Muscle of back (tissue), 11 donors: Measurements from ENCODE around the gene INO80C. TPM values are rescaled to one million over a fixed set of nuclear protein-coding genes. Genes with fewer than 3 reads are reported as not detected.

Source experiments
- DNase-seq, 3 donors: peaks; one replicate each; pipeline versions ENCODE4 v3.0.0 to v3.0.0-alpha.2; 2013
- polyA plus RNA-seq, 10 donors: library from polyadenylated mRNA; unstranded; fragments of 120-200 nt; gene quantifications; one replicate each; pipeline ENCODE4 v1.2.1, GENCODE V29; 2013; ENCODE audit not compliant: insufficient read length in 10 of 10

The INO80C gene
- polyA plus RNA-seq, 10 donors: 19.9 to 32.7 (median 25.1) TPM

DNA sequence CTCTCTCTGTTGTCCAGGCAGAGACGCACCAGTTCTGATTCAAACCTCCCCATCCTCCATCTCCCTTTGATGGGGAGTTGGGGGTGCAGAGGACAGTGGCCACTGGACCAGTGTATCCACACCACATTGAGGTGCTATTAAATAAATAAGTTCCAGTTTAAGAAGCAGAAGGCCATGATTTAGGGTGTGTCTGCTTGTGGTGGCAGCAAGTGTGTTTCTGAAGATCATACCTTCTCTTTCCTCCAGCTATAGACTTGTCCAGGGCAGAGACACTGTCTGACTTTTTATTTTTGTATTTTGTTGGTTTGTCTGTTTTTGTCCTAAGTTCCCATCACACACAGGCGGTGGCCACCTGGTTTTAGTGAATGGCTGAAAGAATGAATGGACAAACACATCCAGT, 16.5 kb upstream of the INO80C start:
- DNase-seq: no peak

DNA sequence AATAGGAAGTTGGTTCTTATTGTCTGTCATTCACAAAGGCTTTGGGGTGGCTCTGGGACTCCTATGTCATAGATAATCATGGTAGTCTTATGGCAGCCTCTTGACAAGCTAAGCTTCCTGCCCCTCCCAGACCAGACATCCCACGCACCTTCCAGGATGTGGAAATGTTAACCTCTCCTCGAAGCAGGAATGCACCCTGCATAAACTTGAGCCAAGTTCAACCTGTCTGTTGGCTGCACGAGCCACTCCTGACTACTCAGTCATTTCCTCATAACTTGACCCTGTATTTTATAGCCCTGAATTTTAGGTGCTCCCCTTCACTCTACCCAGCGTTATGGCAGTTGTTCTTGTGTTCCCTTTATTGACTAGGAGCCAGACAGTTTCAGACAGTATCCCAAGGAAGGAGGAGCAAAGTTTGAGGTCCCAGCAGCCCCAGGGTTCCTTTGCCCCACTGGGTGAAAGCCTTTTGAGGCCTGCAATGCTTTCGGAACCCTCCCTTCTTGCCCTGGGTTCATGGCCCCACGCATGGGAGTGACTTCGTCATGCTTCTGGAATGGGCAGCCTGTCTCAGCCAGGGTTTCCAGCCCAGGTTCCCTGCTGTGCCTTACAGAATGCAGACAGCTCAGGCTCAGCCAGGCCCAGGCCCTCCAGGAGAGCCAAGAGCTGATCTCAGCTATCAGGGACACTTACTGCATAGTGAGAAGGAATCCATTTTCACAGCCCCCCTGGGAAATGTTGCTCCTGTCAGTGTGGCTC, 15.6 kb upstream of the INO80C start:
- DNase-seq: peak; percentile 53 to 56 (median 54)

DNA sequence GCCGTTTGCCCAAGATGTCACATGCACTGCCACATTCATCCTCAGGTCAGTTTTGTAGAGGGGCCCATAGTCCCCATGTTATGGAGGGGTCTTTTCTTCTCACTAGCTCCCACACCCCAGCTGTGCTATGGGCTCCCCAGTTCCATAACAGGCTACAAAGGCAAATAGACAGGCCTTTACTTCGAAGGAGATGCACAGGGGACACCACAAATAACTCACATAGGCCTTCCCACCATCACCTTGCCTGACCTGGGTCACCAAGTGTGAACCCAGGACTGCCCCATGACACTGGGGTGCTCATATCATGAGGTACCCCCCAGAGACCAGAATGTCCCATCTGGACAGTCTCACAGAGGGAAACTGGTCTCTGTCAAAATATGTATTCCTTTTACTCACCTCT, 15.0 kb upstream of the INO80C start:
- no peak for DNase-seq

DNA sequence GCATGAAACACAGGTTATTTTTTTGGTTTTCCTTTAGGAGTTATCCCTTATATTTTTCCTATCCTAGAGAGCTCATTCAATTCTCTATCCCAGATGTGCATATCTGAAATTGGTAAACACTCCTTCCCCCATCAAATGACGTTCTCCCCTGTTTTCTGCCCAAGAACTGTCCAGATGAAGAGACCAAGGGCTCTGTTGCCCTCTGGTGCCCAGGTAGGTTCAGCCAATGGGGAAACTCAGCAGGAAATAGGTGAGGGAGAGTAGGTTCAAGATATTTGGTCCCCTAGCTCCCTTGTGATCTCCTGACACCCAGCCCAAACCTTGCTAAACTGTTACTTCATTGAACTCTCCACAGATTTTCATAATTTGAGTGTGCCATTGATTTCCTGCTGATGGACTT, 14.1 kb upstream of the INO80C start:
- DNase-seq: no peak

DNA sequence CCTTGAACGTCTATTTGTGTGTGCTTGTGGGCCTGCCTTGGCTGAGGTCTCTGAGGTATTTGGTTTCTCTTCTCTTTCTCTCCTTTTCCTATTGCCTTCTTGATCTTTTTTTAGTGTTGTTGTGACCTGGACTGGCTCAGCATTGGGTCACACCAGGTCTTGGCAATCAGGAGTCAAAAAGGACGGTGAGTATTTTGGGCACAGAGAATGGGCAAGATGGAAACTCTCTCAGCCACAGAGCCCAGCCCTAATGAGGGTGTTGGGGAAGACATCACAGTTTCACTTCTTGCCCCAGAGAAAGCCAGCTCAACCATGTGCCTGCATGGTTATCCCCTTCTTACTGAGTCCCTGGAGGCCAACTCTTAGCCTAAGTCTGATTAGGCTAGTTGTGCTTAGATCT, 13.7 kb upstream of the INO80C start:
- DNase-seq: no peak

DNA sequence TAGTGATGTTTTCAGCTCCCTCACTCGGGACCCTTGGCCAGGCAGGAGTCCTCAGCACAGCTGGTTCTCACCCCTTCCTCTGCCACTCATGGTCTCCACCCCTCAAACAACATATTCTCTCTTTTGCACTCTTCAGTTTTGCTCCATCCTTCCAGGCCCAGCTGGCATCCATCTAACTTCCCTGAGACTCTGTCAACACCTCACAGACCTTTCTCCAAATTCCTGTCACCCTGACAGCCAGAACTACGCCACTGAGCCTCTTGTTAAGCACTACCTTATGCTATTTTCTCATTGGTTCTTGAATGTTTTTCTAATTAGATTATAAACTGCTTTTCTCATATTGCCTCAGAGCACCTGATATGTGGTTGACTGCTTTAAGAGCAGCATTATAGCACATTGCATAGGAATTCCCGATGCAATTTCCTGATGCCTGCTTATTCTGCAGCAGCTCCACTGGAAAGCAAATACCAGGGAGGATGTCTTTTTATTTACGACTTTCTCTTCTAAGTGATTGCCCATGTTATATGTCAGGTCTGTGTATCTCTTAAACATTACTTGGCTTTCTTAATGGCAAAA, 12.4 kb upstream of the INO80C start:
- DNase-seq: no peak

DNA sequence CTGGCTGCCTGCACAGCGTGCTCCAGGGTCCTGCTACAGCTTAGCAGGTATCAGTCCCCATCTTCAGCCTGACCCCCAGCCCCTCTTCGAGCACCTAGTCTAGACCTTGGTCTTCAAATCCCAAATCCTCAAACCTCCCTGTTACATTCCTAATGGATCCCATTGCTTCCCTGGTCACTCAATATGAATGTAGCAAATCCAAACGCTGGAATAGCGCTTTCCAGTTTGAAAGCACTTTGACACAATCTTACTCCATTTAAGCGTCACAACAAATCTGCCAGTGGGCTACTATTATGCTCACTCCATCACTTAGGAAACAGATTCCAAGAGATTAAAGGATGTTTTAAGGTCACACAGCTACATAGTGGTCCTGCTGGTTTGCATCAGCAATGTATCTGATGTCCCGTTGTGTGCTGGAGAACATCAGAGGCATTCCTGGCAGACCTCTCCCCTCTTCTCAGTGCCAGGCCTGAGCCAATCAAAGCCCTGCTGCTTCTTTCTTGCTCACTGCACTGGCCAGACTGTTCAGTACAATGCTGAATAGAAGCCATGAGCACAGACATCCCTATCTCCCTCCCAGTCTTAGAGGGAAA, 11.1 kb upstream of the INO80C start:
- no peak for DNase-seq

DNA sequence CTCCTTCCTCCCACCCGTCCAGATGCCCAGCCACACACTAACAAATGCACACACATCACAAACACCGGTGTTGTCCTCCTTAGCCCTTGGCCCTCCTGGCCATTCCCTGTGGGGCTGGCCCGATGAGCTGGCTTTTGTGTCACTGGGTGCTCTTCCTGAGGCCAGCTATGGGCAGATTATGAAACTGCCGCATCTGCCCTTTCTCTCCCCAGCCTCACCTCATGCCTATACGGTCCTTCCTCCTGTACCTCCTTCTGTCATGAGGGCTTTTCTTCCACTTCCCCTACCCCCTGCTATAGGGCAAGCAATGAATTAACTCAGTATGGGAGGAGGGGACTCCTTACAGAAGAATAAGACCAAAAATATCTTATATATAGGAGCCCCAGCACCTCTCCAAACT, 10.3 kb upstream of the INO80C start:
- DNase-seq: no peak

DNA sequence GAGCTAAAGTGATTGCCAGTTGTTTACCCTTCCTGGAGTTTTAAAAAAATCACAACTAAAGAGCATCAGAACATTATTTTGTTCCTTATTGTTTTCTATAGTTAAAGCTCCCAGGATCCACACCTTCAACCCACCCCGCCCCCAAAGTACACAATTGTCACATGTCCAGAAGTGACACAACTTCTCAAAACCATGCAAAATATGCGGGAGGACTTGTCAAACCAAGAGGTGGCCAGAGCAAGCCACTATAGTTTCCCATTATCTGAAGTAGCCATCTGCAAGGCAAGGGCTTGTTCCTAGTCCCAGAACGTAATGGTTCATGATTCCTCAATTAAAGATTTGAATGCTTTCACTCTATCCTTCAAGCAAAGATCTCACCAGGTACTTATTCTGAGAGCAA, 9.9 kb upstream of the INO80C start:
- no peak for DNase-seq

DNA sequence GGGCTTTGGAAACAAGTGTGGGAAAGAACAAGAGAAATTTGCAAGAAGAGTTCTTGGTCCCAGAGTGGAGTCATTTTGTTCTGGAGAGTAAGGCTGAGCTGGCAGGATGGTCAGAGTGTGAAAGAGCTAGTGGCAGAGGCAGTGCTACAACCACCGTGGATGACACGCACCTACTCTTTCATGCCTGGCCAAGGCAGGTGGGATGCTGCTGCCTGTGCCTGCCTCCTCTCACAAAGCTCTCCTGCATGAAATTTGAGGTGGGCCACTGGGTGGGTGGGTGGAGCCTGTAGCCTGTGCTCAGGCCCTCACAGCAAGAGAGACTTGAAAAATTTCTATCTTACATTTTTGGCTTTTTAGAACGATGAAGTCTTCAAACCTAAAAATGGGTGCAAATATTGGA, 9.4 kb upstream of the INO80C start:
- DNase-seq: no peak

DNA sequence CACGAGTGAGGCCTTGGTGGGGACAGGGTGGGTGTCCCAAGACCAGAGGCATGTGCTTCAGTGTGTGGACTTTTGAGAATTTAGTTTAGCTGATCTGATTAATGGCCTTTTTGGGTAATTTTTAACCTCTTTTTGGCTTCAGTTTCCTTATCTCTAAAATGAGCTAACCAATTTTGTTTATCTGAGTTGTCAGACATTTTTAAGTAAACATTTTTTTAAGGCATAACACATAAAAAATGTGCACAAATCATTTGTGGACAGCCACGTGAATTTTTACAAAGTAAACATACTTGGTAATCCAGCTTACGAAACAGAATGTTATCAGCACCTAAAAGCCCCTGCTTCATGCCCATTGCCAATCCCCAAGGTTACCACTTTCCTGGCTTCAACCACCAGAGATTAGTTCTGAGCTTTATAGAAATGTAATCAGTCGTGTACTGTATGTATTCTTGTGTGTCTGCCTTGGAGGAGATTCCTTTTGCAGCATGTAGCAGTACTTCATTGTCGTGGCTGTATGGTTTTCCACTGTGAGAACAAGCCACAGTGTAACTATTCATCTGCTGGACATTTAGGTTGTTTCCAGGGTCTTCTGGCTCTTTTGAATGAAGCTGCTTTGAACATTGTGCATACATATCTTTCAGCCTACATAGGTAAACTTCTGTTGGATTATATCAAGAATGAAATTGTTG, 8.4 kb upstream of the INO80C start:
- no peak for DNase-seq

DNA sequence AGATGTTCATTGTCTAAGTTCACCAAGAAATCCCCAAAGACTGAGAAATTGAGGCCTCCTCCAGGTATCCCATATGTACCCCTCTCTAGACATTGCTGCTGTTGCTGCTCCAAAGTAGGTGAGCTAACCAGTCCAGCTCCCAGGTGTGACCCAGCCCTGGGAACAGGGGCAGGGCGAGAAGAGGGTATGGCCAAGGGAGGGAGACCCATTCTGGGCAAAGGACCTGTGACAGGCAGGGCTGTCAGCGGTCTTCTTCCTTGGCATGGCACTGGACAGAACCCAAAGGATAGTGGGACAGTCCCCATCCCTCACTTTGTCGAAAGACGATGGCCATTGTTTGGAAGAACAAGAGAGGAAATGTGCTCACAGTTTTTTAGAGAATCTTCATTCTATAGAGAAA, 7.2 kb upstream of the INO80C start:
- no peak for DNase-seq

DNA sequence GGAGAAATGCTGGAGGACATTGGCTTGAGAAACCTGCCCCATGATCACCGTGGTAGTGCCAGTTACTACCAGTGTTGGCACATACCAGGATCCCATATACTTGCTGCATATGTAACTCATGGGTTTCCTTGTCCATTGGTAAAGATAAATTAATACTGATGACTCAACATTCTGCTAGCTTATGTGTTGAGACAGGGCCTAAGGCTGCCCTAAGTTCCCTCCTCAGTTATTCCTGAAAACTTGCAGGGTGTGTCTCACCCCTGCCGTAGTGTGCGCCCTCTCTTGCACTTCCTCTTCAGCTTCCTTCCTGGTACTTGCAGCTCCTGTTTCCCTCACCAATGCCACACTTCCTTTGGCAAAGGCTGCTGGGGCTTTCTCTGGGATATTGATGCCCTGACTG, 4.3 kb upstream of the INO80C start:
- DNase-seq: no peak

DNA sequence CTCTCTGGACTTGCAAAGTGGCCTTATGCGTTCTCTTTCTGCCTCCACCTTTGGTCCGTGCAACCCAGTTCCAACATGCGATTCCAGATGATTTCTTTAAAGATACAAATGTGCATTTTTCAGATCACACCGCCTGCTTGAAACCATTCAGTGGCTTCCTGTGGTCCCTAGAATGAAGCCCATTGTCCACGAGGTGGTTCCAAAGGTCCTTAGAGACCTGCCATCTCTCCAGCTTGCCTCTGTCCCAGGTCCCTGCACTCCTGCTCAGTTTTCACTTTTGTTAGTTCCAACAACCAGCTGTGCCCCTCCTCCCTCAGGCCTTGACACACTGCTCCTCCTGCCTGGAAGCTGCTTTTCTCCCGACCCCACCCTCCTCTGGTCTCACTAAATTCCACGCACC, 3.6 kb upstream of the INO80C start:
- no peak for DNase-seq

DNA sequence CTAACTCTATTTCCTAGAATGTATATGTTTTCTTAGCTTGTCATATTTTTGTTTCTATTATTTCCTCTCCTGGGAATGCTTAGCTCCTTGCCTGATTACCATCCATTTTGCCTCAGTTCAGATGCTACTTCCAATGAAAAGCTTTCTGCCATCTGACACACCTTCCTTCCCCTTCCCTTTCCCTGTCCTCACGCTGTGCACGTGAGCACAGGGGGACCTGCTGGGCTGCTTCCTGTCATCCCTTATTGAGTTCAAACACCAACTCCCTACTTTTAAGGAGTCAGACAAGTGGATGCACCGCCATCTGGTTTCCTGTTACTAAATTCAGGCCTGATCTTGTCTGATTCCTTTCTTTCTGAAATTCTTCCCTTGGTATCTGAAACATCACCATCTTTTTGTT, 2.4 kb upstream of the INO80C start:
- no peak for DNase-seq

DNA sequence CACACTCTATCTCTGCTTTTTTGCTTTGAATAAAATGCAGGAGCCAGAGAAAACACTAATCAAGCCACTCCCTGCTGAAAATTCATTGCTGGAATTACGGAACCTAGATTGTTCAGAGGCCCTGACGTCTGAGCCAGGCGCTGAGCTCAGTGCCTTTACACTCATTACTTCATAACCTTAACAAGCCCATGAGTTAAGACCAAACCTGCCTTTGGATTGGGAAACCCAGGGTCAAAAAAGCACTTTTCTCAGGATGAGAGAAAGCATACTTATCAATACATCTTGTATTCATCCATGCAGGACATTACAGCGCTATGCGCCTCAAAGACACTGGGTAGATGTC, 762 bp downstream of the INO80C start:
- no peak for DNase-seq

DNA sequence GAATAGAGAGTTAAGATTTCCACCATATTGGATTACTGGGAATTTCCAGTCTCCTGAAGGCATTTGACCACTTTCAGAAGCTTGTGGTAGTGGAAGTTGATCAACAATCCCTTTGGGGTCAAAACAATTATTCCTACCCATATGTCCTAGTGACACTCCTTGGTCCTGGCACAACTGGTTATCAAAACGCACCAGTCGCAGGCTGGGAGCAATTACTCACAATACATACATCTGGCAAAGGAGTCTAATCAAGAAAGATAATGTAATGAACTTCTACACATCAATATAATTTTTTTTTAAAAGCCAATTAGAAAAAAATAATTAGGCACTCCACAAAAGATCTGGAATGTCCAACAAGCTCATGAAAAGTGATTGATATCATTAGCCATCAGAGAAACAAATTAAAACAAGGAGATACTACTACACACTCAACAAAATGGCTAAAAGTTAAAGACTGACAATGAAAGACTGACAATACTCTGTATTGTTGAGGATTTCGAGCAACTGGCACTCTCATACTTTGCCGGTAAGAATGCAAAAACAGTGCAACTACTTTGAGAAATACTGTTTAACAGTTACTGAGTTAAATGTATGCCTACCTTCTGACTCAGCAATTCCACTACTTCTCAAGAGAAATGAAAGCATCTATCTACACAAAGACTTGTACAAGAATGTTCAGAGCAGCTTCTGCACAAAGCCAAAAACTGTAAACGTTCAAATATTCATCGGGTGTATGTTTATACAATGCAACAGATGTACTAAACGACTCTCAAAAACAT, 2.0 kb downstream of the INO80C start:
- no peak for DNase-seq

DNA sequence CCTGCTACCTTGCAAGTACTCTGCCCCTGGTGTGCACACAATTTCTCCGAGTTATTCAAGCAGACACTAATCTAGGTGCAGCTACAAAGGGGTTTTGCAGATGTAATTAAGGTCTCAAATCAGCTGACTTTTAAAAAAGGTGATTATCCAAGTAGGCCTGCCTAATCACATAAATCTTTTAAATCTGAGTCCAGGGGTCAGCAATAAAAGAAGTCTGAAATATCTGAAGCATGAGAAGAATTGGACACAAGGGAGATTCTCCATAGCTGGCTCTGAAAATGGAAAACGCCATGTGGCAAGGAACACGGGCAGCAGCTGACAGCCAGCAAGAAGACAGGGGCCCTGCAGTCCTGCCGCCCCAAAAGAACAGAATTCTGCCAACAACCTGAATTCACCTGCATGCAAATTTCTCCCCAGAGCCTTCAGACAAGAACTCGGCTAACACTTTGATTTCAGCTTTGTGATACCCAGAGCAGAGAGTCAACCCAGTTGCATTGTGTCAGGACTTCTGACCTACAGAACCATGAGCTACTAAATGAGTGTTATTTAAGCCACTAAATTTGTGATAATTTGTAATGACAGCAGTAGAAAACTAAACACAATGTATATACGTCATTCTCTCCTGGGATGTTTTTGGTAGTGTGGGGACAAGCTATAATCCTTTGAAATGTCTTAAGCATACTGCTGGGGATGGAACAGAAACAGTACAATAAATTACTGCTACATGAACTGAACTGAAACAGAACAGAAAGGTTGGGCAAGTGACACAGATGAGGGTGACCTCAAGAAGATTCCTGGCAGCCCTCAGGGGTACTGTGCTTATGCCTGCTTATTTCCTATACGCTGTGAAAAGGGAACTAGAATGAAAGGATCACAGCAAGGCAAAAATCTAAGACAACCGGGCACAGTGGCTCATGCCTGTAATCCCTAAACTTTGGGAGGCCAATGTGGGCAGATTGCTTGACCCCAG, 3.2 kb downstream of the INO80C start:
- no peak for DNase-seq

DNA sequence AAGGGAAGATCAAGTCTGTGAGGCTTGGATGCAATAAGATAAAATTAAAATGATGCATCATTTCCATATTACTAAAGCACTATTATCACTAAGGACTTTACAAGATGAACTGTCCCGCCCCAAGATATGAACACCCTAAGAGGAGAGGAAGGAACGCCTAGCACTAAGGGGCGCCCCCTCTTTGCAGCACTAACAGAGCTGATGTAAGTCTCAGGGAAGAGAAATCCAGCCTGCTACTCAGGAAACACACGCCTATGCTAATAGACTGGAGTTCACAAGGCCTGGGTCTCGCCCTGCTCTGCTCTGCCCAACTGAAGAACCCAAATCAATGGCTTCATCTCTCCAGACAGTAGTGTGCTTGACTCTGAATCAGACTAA, 6.1 kb downstream of the INO80C start:
- DNase-seq: no peak

DNA sequence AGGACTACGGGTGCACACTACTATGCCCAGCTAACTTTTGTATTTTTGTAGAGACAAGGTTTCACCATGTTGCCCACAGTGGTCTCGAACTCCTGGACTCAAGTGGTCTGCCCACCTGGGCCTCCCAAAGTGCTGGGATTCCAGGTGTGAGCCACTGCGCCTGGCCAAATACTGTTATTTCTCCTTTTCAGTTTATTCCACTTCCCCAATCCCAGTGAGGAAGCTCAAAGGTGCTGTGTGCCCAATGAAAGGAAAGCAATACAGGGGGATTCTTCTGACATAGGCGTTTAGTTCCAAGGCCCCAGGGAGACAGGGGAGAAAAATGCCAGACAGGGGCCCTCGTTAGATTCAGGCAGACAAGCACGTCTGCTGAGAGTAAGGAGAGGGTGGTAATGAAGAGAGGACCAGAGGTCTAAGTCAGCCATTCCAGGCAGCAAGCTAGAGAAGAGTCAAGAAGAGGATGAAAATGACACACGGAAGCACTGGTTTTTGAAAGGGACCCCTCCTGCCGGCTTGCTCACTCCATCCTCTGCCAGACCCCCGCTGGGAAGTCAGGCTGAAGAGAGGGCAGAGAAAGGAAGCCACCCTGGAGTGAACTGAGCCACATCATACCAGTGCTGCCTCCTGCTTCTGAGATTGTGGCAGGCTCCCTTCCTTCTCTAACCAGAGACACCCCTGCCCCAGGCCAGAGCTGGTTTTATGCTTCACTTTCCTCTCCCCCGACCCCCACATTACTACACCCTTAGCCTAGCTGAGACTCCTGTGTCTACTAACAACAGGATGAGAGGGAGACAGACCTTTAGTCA, 6.7 kb downstream of the INO80C start:
- DNase-seq: no peak
